Karpas-422 (cell line): Measurements from ENCODE around the gene ROR2. TPM values are rescaled to one million over a fixed set of nuclear protein-coding genes. Genes with fewer than 3 reads are reported as not detected.
A peak's percentile ranks its signal among the peaks of the same experiment; 100 is the strongest.

Experiments used
- DNase-seq: peaks from one replicate; pipeline ENCODE4 v3.0.0-alpha.2; 2015
- H2AFZ ChIP-seq: fragments of 200-600 bp; sonication (generic); 2 replicates; pipeline ENCODE4 v1.6.1; 2014; ENCODE audit warnings: antibody characterized with exemption, low read length, mixed read lengths
- H3K27ac ChIP-seq: fragments of 200-600 bp; sonication (generic); 2 replicates; pipeline ENCODE4 v1.5.1; 2014; ENCODE audit warnings: mild to moderate bottlenecking, low read length, moderate library complexity
- H3K27me3 ChIP-seq: fragments of 200-600 bp; sonication (generic); 2 replicates; pipeline ENCODE4 v1.6.1; 2014; ENCODE audit warnings: low read length, mixed read lengths
- H3K36me3 ChIP-seq: fragments of 200-600 bp; sonication (generic); 2 replicates; pipeline ENCODE4 v1.6.1; 2014; ENCODE audit warnings: low read length, mixed read lengths; ENCODE audit not compliant: insufficient read depth
- H3K4me1 ChIP-seq: fragments of 200-600 bp; sonication (generic); 2 replicates; pipeline ENCODE4 v1.6.1; 2014; ENCODE audit warnings: mild to moderate bottlenecking, low read length, mixed read lengths
- H3K4me2 ChIP-seq: fragments of 200-600 bp; sonication (generic); 2 replicates; pipeline ENCODE4 v1.6.1; 2014; ENCODE audit warnings: low read length, low read depth, mild to moderate bottlenecking; ENCODE audit not compliant: poor library complexity, severe bottlenecking
- H3K4me3 ChIP-seq: fragments of 200-600 bp; sonication (generic); 2 replicates; pipeline ENCODE4 v1.5.1; 2014; ENCODE audit warnings: mild to moderate bottlenecking, antibody characterized with exemption, low read length, mixed read lengths
- H3K79me2 ChIP-seq: fragments of 200-600 bp; sonication (generic); 2 replicates; pipeline ENCODE4 v1.6.1; 2014; ENCODE audit warnings: mild to moderate bottlenecking, low read length, mixed read lengths
- H3K9ac ChIP-seq: fragments of 200-600 bp; sonication (generic); 2 replicates; pipeline ENCODE4 v1.6.0; 2014; ENCODE audit warnings: low read length
- H3K9me2 ChIP-seq: fragments of 200-600 bp; sonication (generic), shearing (Covaris generic); replicated peaks from 2 replicates; pipeline ENCODE4 v1.6.0; 2014; ENCODE audit warnings: mild to moderate bottlenecking, low read length, moderate library complexity; ENCODE audit not compliant: insufficient read depth
- H3K9me3 ChIP-seq: fragments of 300-700, 200-600 bp; sonication (generic); 2 replicates; pipeline ENCODE4 v1.6.1; 2014; ENCODE audit warnings: low read length, mixed read lengths
- H4K20me1 ChIP-seq: fragments of 200-600 bp; sonication (generic); 2 replicates; pipeline ENCODE4 v1.6.1; 2014; ENCODE audit warnings: mild to moderate bottlenecking, antibody characterized with exemption, low read length, low read depth; ENCODE audit not compliant: insufficient read depth
- total RNA-seq: library from RNA; depleted of rRNA; stranded (reverse); fragments of >200 nt; shearing (Covaris generic); gene quantifications from 2 replicates; pipeline ENCODE4 v1.2.3, GENCODE V29; 2014; ENCODE audit warnings: low replicate concordance

ROR2 gene
- total RNA-seq, 1 experiment from 2014 or later: not detected

DNA sequence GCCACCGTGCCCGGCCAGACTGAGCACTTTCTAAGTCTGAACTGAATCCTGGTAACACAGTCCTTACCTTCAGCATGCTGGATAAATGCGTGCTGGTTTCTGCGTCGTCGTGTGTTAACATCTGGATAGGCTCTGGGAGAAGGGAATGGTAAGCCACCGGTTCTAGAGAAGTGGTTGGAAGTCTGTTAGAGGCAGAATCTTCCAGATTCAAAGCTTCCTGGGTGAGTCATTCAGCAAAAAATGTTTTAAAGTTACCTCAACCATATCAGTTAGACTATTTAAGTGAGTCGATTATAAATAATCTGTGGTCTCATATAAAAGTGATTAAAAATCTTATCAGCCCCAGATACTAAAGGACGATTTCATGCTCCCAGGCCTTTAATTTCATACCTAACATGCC is 269.9 kb downstream of the ROR2 start:
- Histone ChIP-seq H3K9me3 (no peaks in the 10 kb centered on the region), H3K4me2 (no peak overlapping the region), H3K9me2 (no peaks in the 10 kb centered on the region), H3K27me3 (no peaks in the 10 kb centered on the region), H3K36me3 (no peaks in the 10 kb centered on the region), H2AFZ (no peak overlapping the region), H3K9ac (no peak overlapping the region), H3K4me1 (no peaks in the 10 kb centered on the region), H3K27ac (no peak overlapping the region), H4K20me1 (no peaks in the 10 kb centered on the region), H3K4me3 (no peak overlapping the region), H3K79me2 (no peaks in the 10 kb centered on the region)
- no peak for DNase-seq

DNA sequence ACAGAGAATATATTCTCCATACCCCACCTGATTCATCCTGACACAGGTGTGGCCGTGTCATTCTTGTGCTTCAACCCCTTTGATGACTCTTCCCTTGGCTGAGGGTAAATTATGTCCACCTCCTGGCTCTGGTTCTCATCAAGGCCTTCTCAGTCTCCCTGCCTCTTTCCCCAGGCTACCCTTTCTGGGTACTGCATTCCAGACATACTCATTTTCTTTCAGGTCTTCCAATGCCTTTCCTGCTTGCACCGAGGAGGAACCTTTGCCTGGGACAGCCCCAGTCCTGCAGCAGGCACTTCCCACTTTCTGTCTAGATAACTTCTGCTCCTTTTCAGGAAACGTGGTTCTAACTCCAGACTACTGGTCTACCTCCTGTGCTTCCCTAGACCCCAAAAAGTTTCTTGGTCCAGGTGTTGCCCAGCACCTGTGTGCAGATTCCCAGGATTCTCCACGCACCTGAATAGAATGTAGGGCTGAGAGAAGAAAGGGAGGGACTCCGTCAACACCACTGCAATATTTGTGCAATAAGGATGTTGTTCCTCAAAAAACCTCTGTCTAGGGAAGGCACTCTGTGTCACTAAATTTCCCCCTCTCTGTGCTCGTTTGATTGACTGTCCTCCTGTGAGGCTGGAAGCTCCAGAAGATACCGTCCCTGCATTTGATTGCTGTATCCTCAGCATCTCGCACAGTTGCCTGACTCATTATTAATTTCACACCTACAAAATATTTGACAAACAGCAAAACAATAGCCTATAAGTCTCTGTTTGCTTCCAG is 271.0 kb downstream of the ROR2 start:
- Histone ChIP-seq H3K27me3 (no peaks in the 10 kb centered on the region), H3K27ac (no peak overlapping the region), H2AFZ (no peak overlapping the region), H3K36me3 (no peaks in the 10 kb centered on the region), H3K4me3 (no peak overlapping the region), H3K4me2 (no peak overlapping the region), H4K20me1 (no peaks in the 10 kb centered on the region), H3K79me2 (no peaks in the 10 kb centered on the region), H3K9me2 (no peaks in the 10 kb centered on the region), H3K4me1 (no peaks in the 10 kb centered on the region), H3K9me3 (no peaks in the 10 kb centered on the region), H3K9ac (no peak overlapping the region)
- DNase-seq: no peak

DNA sequence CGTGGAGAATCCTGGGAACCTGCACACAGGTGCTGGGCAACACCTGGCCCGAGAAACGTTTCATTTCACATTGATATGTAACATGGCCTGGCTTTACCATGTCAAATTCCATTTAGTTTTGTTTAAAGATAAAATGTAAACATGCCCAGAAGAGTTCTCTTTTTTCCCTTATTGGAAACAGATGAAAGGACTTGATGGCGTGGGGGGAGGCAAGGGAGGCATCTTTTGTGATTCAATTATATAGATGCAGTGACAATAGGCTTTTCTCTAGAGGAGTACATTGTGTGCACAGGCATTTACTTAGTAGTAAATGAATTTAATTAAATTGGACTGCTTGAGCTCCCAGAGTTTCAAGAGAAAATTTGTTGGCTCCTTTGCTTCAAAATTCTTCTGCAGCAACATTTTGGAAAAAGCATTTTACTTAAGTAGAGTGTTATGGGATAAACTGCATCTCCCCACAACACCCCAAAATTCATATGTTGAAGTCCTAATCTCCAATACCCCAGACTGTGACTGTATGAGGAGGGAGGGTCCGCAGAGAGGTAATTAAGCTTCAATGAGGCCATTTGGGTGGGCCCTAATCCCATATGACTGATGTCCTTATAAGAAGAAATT is 272.1 kb downstream of the ROR2 start:
- no peak for DNase-seq
- no peak overlapping the region for H3K27ac ChIP-seq
- H3K4me3 ChIP-seq: no peak overlapping the region
- no peak overlapping the region for H3K9ac ChIP-seq
- H3K4me1 ChIP-seq: no peaks in the 10 kb centered on the region
- H2AFZ ChIP-seq: no peak overlapping the region
- H3K27me3 ChIP-seq: no peaks in the 10 kb centered on the region
- no peaks in the 10 kb centered on the region for H4K20me1 ChIP-seq
- no peaks in the 10 kb centered on the region for H3K9me2 ChIP-seq
- no peaks in the 10 kb centered on the region for H3K9me3 ChIP-seq
- H3K4me2 ChIP-seq: no peak overlapping the region
- no peaks in the 10 kb centered on the region for H3K79me2 ChIP-seq
- no peaks in the 10 kb centered on the region for H3K36me3 ChIP-seq

DNA sequence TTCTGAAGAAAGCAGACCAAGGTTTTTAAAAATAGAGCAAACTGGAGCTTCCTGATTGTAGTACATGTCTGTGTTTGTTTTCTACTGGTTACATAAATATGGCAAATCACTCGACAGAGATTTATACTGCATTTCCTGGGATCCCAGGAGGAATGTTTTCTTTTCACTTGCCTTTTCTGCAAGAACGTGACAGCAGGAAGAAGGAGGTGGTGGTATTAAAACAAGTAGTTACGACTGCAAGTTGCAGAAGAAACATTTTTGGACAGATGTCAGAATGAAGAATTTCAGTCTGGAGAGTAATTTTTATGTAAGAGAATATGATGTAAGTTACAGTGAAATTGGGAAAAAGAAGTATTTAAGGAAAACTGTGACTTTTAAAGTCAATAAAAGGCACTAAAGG is 272.7 kb downstream of the ROR2 start:
- H3K9ac ChIP-seq: no peak overlapping the region
- H3K27me3 ChIP-seq: no peaks in the 10 kb centered on the region

DNA sequence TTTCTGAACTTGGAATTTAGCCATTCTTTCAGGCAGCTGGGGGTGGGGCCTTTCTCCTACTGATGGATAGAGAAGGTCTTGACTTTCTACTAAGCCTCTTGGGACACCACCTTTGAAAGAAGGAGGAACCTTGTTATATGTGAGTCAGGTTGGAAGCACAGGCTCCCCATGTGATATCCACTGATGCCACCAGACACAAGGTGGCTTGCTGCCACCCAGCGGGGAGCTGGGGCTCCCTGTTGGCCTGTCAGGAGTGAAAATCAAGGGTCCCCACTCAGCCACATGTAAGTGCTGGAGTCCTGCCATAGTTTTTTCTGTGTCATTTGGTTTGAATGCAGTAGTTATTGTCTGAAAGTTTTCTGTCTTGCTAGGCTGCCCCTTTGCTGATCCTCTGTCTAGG is 274.0 kb downstream of the ROR2 start:
- H3K36me3 ChIP-seq: no peaks in the 10 kb centered on the region
- no peak overlapping the region for H2AFZ ChIP-seq
- H3K27ac ChIP-seq: no peak overlapping the region
- H4K20me1 ChIP-seq: no peaks in the 10 kb centered on the region
- H3K27me3 ChIP-seq: no peaks in the 10 kb centered on the region
- H3K9ac ChIP-seq: no peak overlapping the region
- H3K9me3 ChIP-seq: no peaks in the 10 kb centered on the region
- no peaks in the 10 kb centered on the region for H3K9me2 ChIP-seq
- peak; percentile 76 for DNase-seq
- no peak overlapping the region for H3K4me3 ChIP-seq
- H3K4me1 ChIP-seq: no peaks in the 10 kb centered on the region
- H3K79me2 ChIP-seq: no peaks in the 10 kb centered on the region
- no peak overlapping the region for H3K4me2 ChIP-seq

More for the DNA sequence above, 272.7 kb downstream of the ROR2 start:
- H3K36me3 ChIP-seq: no peaks in the 10 kb centered on the region
- H4K20me1 ChIP-seq: no peaks in the 10 kb centered on the region
- H3K4me1 ChIP-seq: no peaks in the 10 kb centered on the region
- H2AFZ ChIP-seq: no peak overlapping the region
- no peak for DNase-seq
- no peak overlapping the region for H3K4me3 ChIP-seq
- H3K9me2 ChIP-seq: no peaks in the 10 kb centered on the region
- H3K27ac ChIP-seq: no peak overlapping the region
- no peak overlapping the region for H3K4me2 ChIP-seq
- H3K9me3 ChIP-seq: no peaks in the 10 kb centered on the region
- H3K79me2 ChIP-seq: no peaks in the 10 kb centered on the region

DNA sequence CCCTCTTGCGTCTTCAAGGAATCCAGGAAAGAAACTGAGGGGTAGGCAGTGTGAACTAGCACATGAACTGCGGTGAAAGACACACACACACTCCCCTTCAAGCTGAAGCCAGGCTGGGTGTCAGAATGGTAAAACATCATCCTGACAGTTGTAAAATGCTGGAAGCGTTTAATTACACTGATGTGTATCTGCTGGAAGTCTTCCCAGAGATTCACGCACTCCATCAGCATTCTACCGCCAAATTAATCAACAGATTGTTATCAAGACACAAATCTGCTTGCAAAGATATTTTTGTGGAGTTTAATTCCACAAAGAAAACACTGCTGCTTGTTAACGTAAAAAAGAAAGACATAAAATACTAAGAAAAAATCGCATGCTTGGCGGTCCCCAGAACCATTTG is 285.4 kb downstream of the ROR2 start:
- H3K27ac ChIP-seq: no peak overlapping the region
- H4K20me1 ChIP-seq: no peaks in the 10 kb centered on the region
- no peak overlapping the region for H3K4me3 ChIP-seq
- no peak for DNase-seq
- H3K9me2 ChIP-seq: no peaks in the 10 kb centered on the region
- H3K79me2 ChIP-seq: no peaks in the 10 kb centered on the region
- no peak overlapping the region for H3K4me2 ChIP-seq
- H3K9me3 ChIP-seq: no peaks in the 10 kb centered on the region
- H3K27me3 ChIP-seq: no peaks in the 10 kb centered on the region
- H3K36me3 ChIP-seq: no peaks in the 10 kb centered on the region
- H3K9ac ChIP-seq: no peak overlapping the region
- peaks cover 7% of the 10 kb centered on the region for H3K4me1 ChIP-seq
- H2AFZ ChIP-seq: no peak overlapping the region

DNA sequence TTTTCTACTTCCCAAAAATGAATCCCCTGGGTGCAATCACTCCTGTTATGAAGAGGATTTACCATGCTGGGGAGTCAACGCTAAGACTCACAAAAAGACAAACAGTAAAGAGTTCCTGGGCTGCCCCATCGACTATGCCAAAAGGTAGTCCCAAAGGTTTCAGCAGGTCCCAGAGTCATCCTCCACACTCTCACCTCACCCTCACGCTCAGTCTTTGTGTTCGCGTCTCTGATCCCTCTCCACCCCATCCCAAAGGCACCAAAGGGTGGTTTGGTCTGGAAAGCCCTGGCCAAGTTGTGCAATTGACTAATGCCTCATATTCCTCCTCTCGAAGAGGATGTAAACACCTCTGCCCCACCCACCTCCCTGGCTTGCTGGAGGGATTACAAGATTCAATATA is 286.2 kb downstream of the ROR2 start:
- no peak overlapping the region for H2AFZ ChIP-seq
- no peaks in the 10 kb centered on the region for H3K79me2 ChIP-seq
- no peak overlapping the region for H3K4me3 ChIP-seq
- no peak overlapping the region for H3K9ac ChIP-seq
- no peaks in the 10 kb centered on the region for H4K20me1 ChIP-seq
- peaks cover 15% of the 10 kb centered on the region for H3K4me1 ChIP-seq
- H3K27me3 ChIP-seq: no peaks in the 10 kb centered on the region
- no peak for DNase-seq
- H3K36me3 ChIP-seq: no peaks in the 10 kb centered on the region
- no peaks in the 10 kb centered on the region for H3K9me3 ChIP-seq
- H3K9me2 ChIP-seq: no peaks in the 10 kb centered on the region
- no peak overlapping the region for H3K4me2 ChIP-seq
- no peak overlapping the region for H3K27ac ChIP-seq

DNA sequence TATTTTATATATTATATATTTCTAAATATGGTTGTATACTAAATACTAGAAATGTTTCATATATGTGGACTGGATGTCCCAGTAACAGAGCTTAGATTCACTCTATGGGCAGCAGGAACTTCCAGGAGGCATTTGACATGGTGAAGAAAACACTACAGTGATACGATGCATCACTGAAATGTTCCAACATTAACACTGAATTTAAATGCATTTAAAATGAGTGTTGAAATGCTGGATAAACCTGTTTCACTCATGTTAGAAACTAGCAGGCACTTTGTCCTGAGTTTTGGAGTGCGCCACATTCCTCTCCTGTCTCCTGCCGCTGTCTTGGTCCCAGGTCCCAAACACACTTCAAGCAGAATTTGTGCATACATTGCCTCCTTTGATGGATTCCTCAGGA is 288.6 kb downstream of the ROR2 start:
- H3K27ac ChIP-seq: no peak overlapping the region
- H3K4me2 ChIP-seq: no peak overlapping the region
- no peaks in the 10 kb centered on the region for H3K27me3 ChIP-seq
- H3K36me3 ChIP-seq: no peaks in the 10 kb centered on the region
- no peak overlapping the region for H3K9ac ChIP-seq
- H3K4me1 ChIP-seq: peaks cover 24% of the 10 kb centered on the region
- no peaks in the 10 kb centered on the region for H4K20me1 ChIP-seq
- no peaks in the 10 kb centered on the region for H3K79me2 ChIP-seq
- H3K9me2 ChIP-seq: no peaks in the 10 kb centered on the region
- H2AFZ ChIP-seq: no peak overlapping the region
- no peak overlapping the region for H3K4me3 ChIP-seq
- no peak for DNase-seq
- H3K9me3 ChIP-seq: no peaks in the 10 kb centered on the region
